ENCODE data around the gene PSMC4.

- TF ChIP-seq POLR2A (IDR thresholded peaks at IDR 0.05; ENCODE audit: low read depth, low read length), result no peak
- TF ChIP-seq POLR2AphosphoS5 (IDR thresholded peaks at IDR 0.05; ENCODE audit: low read depth, low read length), result no peak
- no peak for TF ChIP-seq TAF1 (IDR thresholded peaks at IDR 0.05; ENCODE audit: low read depth, low read length)
- no peak for TF ChIP-seq POU2F2 (IDR thresholded peaks at IDR 0.05; ENCODE audit: low read depth, low read length)
- TF ChIP-seq SPI1 (IDR thresholded peaks at IDR 0.05; ENCODE audit: low read depth, low read length), result no peak
- no peak for TF ChIP-seq PAX5 (IDR thresholded peaks at IDR 0.05; ENCODE audit: insufficient read depth, low read length, severe bottlenecking)
These were observed 27.4 kb upstream of the PSMC4 start for GRCh38 chr19:39943586-39943985.
